H9 (cell line): ENCODE results near the gene FANCC. TPM values are rescaled to one million over a fixed set of nuclear protein-coding genes. Genes with fewer than 3 reads are reported as not detected.
A peak's percentile ranks its signal among the peaks of the same experiment; 100 is the strongest.

ENCODE experiments used
- DNase-seq: peaks from one replicate; pipeline ENCODE4 v3.0.0-alpha.2; 2017
- H2AFZ ChIP-seq: one replicate; pipeline ENCODE4 v1.6.1; 2013; ENCODE audit warnings: mild to moderate bottlenecking, low read length, control low read depth, moderate library complexity
- H2AK5ac ChIP-seq: 2 replicates; pipeline ENCODE4 v1.6.1; 2013; ENCODE audit warnings: low read length, control low read depth, mixed read lengths; ENCODE audit not compliant: insufficient read length
- H2BK120ac ChIP-seq: one replicate; pipeline ENCODE4 v1.6.1; 2013; ENCODE audit warnings: low read depth, mild to moderate bottlenecking, low read length, control low read depth, inconsistent platforms; ENCODE audit not compliant: poor library complexity, severe bottlenecking
- H2BK12ac ChIP-seq: 2 replicates; pipeline ENCODE4 v1.6.1; 2013; ENCODE audit warnings: low read length, control low read depth, mixed read lengths, low read depth; ENCODE audit not compliant: insufficient read length
- H2BK15ac ChIP-seq: 2 replicates; pipeline ENCODE4 v1.6.1; 2013; ENCODE audit warnings: low read depth, low read length, control low read depth
- H2BK20ac ChIP-seq: one replicate; pipeline ENCODE4 v1.6.1; 2013; ENCODE audit warnings: low read depth, mild to moderate bottlenecking, low read length, control low read depth, inconsistent platforms; ENCODE audit not compliant: poor library complexity, severe bottlenecking
- H2BK5ac ChIP-seq: 2 replicates; pipeline ENCODE4 v1.6.1; 2013; ENCODE audit warnings: low read length, control low read depth, mixed read lengths; ENCODE audit not compliant: insufficient read length
- H3K14ac ChIP-seq: 2 replicates; pipeline ENCODE4 v1.6.1; 2013; ENCODE audit warnings: low read length, control low read depth; ENCODE audit not compliant: insufficient read depth
- H3K18ac ChIP-seq: 2 replicates; pipeline ENCODE4 v1.6.1; 2013; ENCODE audit warnings: low read depth, mild to moderate bottlenecking, mixed read lengths, low read length, control low read depth; ENCODE audit not compliant: insufficient read length
- H3K23ac ChIP-seq: 2 replicates; pipeline ENCODE4 v1.6.1; 2013; ENCODE audit warnings: low read length, control low read depth, mixed read lengths, low read depth; ENCODE audit not compliant: insufficient read length
- H3K23me2 ChIP-seq: 2 replicates; pipeline ENCODE4 v1.6.1; 2013; ENCODE audit warnings: low read depth, mild to moderate bottlenecking, mixed read lengths, low read length, control low read depth; ENCODE audit not compliant: insufficient read length, poor library complexity, severe bottlenecking
- H3K27ac ChIP-seq: 2 replicates; pipeline ENCODE4 v1.5.1; 2013; ENCODE audit warnings: low read length, control low read depth, mixed read lengths, low read depth; ENCODE audit not compliant: insufficient read length
- H3K27me3 ChIP-seq: 2 replicates; pipeline ENCODE4 v1.6.1; 2013; ENCODE audit warnings: low read length, control low read depth, inconsistent platforms; ENCODE audit not compliant: insufficient read depth
- H3K4ac ChIP-seq: 2 replicates; pipeline ENCODE4 v1.6.1; 2013; ENCODE audit warnings: low read depth, mild to moderate bottlenecking, control low read depth, inconsistent platforms, low read length, moderate library complexity
- H3K4me1 ChIP-seq: 2 replicates; pipeline ENCODE4 v1.6.1; 2013; ENCODE audit warnings: low read length, control low read depth, inconsistent platforms; ENCODE audit not compliant: insufficient read depth
- H3K4me2 ChIP-seq: 2 replicates; pipeline ENCODE4 v1.6.1; 2013; ENCODE audit warnings: low read length, control low read depth, mixed read lengths; ENCODE audit not compliant: insufficient read length, insufficient read depth
- H3K56ac ChIP-seq: 2 replicates; pipeline ENCODE4 v1.6.1; 2013; ENCODE audit warnings: low read depth, mild to moderate bottlenecking, mixed read lengths, low read length, control low read depth; ENCODE audit not compliant: insufficient read length
- H3K79me1 ChIP-seq: 2 replicates; pipeline ENCODE4 v1.6.1; 2013; ENCODE audit warnings: low read depth, mild to moderate bottlenecking, moderate library complexity, low read length, control low read depth, inconsistent platforms; ENCODE audit not compliant: insufficient read depth, poor library complexity, severe bottlenecking
- H3K79me2 ChIP-seq: 2 replicates; pipeline ENCODE4 v1.6.1; 2013; ENCODE audit warnings: low read length, control low read depth, inconsistent platforms; ENCODE audit not compliant: insufficient read depth
- H3K9ac ChIP-seq: 2 replicates; pipeline ENCODE4 v1.6.1; 2013; ENCODE audit warnings: low read length, control low read depth, mixed read lengths; ENCODE audit not compliant: insufficient read length; ENCODE audit errors: extremely low read depth
- H3K9me3 ChIP-seq: one replicate; pipeline ENCODE4 v1.6.1; 2013; ENCODE audit warnings: low read depth, low read length, inconsistent platforms; ENCODE audit not compliant: control insufficient read depth
- H3T11ph ChIP-seq: one replicate; pipeline ENCODE4 v1.6.1; 2013; ENCODE audit warnings: mild to moderate bottlenecking, low read length, control low read depth, inconsistent platforms
- H4K20me1 ChIP-seq: one replicate; pipeline ENCODE4 v1.6.1; 2013; ENCODE audit not compliant: control insufficient read depth, insufficient read length, insufficient read depth
- H4K5ac ChIP-seq: 2 replicates; pipeline ENCODE4 v1.6.1; 2013; ENCODE audit warnings: low read depth, mild to moderate bottlenecking, mixed read lengths, low read length, control low read depth; ENCODE audit not compliant: insufficient read length
- H4K8ac ChIP-seq: replicated peaks from 2 replicates; pipeline ENCODE4 v1.6.1; 2013; ENCODE audit warnings: low read length, control low read depth, mixed read lengths, low read depth; ENCODE audit not compliant: insufficient read length
- H4K91ac ChIP-seq: 2 replicates; pipeline ENCODE4 v1.6.1; 2013; ENCODE audit warnings: low read depth, mild to moderate bottlenecking, moderate library complexity, mixed read lengths, low read length, control low read depth; ENCODE audit not compliant: insufficient read length
- H3K27ac Mint-ChIP-seq, 3 experiments: 2 replicates in 2 of 3; 3 replicates in 1 of 3; pipeline ENCODE4 v1.8.0; 2020 to 2021; ENCODE audit warnings: mixed read lengths in 3 of 3, mild to moderate bottlenecking in 1 of 3, moderate library complexity in 1 of 3
- H3K27me3 Mint-ChIP-seq: 2 replicates; pipeline ENCODE4 v1.8.0; 2021; ENCODE audit warnings: low read depth, mild to moderate bottlenecking, moderate library complexity, mixed read lengths
- H3K36me3 Mint-ChIP-seq, 3 experiments: 2 replicates in 2 of 3; 3 replicates in 1 of 3; pipeline ENCODE4 v1.8.0; 2020 to 2021; ENCODE audit warnings: low read depth in 3 of 3, mixed read lengths in 3 of 3; ENCODE audit not compliant: insufficient read depth in 1 of 3
- H3K4me1 Mint-ChIP-seq, 2 experiments: 2 replicates each; pipeline ENCODE4 v1.8.0; 2020; ENCODE audit warnings: mixed read lengths in 2 of 2
- H3K4me3 Mint-ChIP-seq, 2 experiments: 2 replicates in 1 of 2; 3 replicates in 1 of 2; pipeline ENCODE4 v1.8.0; 2020 to 2021; ENCODE audit warnings: mild to moderate bottlenecking in 2 of 2, mixed read lengths in 2 of 2, moderate library complexity in 1 of 2
- H3K9me3 Mint-ChIP-seq, 2 experiments: 2 replicates in 1 of 2; 3 replicates in 1 of 2; pipeline ENCODE4 v1.8.0; 2020; ENCODE audit warnings: mild to moderate bottlenecking in 2 of 2, mixed read lengths in 2 of 2, moderate library complexity in 1 of 2
- WGBS: extraction: QIAGEN DNeasy Blood & Tissue Kit; methylation state at CpG from one replicate; pipeline ENCODE4 v1.1.7; 2013; ENCODE audit warnings: missing lambda C conversion rate, low lambda C conversion rate, mixed read lengths; ENCODE audit not compliant: insufficient read length; ENCODE audit errors: extremely low coverage; 5-methylcytosine and 5-hydroxymethylcytosine counted together
- total RNA-seq: library from RNA; stranded (reverse); gene quantifications from 2 replicates; pipeline ENCODE4 v1.2.1, GENCODE V29; 2021
- TF ChIP-seq, protein P1 (sequence below): fragments of 200-600 bp; sonication (generic); conservative IDR thresholded peaks from 3 replicates; pipeline ENCODE4 v1.8.0; 2021; ENCODE audit warnings: antibody characterized with exemption, mild to moderate bottlenecking

FANCC gene
- total RNA-seq, 1 experiment from 2014 or later = 14.6 TPM

DNA sequence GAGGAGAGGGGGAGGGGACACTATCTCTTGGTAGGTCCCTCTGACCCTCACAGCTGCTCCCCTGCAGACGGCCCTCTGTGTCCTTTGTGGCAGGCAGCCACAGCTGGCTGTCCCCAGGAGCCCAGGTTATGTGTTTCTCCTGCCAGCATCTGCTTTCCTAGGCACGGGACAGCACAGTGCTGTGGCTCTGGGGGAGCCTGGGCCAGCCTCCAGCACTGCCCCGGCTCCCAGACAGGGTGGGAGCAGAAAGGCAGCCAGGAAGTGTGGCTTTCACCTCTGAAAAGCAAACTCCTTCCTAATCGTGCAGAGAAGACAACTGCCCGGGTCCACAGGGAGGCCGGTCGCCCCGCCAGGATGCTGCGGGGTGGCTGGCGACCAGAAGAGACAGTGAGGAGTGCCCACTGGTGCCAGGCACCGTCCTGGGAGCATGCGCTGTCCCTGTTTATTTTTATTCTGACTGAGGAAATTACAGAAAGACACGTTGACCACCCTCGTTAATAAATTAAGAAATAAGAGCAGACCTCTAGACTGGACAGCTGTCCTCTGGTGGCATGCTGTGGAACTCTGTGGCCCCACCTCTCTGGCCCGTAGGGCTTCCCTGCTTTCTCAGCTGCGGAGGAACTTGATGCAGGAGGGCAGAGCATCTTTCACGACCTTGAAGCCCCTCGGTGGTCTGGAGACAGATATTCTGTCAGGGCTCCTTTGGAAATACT lies 240.3 kb downstream of the FANCC start:
- H2BK15ac ChIP-seq = no peak overlapping the region
- H3K27ac Mint-ChIP-seq = peak overlapping the region in 1 of 3 experiments; percentile 72; a peak in 2 of 7 replicates
- no peak overlapping the region for H3K56ac ChIP-seq
- no peak overlapping the region for H2AFZ ChIP-seq
- no peak overlapping the region for H3K4me3 Mint-ChIP-seq
- H2BK120ac ChIP-seq = no peak overlapping the region
- no peaks in the 10 kb centered on the region for H3K9me3 Mint-ChIP-seq
- no peak overlapping the region for H2BK12ac ChIP-seq
- no peak overlapping the region for H3K9ac ChIP-seq
- H3K27me3 ChIP-seq = no peaks in the 10 kb centered on the region
- no peaks in the 10 kb centered on the region for H3K79me1 ChIP-seq
- H3K4me1 ChIP-seq = no peaks in the 10 kb centered on the region
- DNase-seq = peak; percentile 27
- no peak overlapping the region for H3K4ac ChIP-seq
- H3K36me3 Mint-ChIP-seq = no peaks in the 10 kb centered on the region; a peak in 1 of 7 replicates
- no peaks in the 10 kb centered on the region for H3K23me2 ChIP-seq
- TF ChIP-seq, protein P1, sequence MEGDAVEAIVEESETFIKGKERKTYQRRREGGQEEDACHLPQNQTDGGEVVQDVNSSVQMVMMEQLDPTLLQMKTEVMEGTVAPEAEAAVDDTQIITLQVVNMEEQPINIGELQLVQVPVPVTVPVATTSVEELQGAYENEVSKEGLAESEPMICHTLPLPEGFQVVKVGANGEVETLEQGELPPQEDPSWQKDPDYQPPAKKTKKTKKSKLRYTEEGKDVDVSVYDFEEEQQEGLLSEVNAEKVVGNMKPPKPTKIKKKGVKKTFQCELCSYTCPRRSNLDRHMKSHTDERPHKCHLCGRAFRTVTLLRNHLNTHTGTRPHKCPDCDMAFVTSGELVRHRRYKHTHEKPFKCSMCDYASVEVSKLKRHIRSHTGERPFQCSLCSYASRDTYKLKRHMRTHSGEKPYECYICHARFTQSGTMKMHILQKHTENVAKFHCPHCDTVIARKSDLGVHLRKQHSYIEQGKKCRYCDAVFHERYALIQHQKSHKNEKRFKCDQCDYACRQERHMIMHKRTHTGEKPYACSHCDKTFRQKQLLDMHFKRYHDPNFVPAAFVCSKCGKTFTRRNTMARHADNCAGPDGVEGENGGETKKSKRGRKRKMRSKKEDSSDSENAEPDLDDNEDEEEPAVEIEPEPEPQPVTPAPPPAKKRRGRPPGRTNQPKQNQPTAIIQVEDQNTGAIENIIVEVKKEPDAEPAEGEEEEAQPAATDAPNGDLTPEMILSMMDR = no peak
- H3K4me2 ChIP-seq = no peak overlapping the region
- H4K5ac ChIP-seq = no peak overlapping the region
- no peak overlapping the region for H4K8ac ChIP-seq
- no peak overlapping the region for H3T11ph ChIP-seq
- no peak overlapping the region for H2AK5ac ChIP-seq
- H2BK5ac ChIP-seq = no peak overlapping the region
- no peak overlapping the region for H3K18ac ChIP-seq
- no peaks in the 10 kb centered on the region for H3K9me3 ChIP-seq
- H3K14ac ChIP-seq = no peak overlapping the region
- no peak overlapping the region for H4K91ac ChIP-seq
- no peak overlapping the region for H3K23ac ChIP-seq
- H3K27ac ChIP-seq = no peak overlapping the region
- H3K4me1 Mint-ChIP-seq = peaks cover 39% of the 10 kb centered on the region in 2 experiments
- H2BK20ac ChIP-seq = no peak overlapping the region
- no peaks in the 10 kb centered on the region for H3K27me3 Mint-ChIP-seq
- no peaks in the 10 kb centered on the region for H4K20me1 ChIP-seq
- no CpG with 5 or more reads among the region's 18 CpGs for WGBS
- H3K79me2 ChIP-seq = peaks cover 2% of the 10 kb centered on the region; the same call in 1 of the 2 replicates
